ENCODE data around the gene MEGF6. TPM values are rescaled to one million over a fixed set of nuclear protein-coding genes. Genes with fewer than 3 reads are reported as not detected.

MEGF6 gene
- total and polyA plus RNA-seq, 9 of the 15 experiments (the other 6 are each of a cell fraction or from before 2014, with no cell fraction given) = 0.03 to 1.7 (median 0.24) TPM; not detected in 3

DNA sequence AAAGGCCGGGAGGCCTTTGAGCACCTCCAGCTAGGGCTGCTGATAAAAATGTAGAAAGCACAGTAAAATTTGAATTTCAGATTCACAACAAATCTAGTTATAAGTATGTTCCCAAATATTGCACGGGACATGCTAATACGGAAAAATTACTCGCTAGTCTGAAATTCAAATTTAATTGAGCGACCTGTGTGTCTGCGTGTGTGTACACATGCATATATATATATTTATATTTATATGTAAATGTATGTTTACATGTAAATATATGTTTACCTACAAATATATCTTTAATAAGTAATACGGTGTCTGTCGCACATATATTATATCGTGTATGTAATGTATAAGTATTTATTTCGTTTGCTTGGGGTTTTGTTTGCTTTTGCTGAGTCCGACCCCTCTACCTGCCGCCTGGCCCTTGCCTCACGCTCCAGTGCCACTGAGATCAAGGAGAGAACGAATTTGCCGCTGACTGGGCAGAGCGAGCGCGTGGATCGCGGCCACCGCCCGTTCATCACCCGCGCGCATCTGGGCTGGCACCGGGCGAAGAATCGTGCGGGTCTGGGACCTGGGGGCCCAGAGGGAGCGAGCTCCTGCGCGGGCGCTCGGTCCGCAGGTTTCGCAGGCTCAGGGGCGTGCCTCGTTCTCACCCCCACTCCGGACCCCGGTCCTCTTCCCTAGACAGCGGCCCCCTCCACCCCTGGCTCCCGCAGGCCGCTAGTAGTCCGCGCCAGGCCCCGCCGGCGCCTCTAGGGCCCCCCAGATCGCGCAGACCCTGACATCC is 39.1 kb upstream of the MEGF6 start (continued):
- TF ChIP-seq, protein P1, sequence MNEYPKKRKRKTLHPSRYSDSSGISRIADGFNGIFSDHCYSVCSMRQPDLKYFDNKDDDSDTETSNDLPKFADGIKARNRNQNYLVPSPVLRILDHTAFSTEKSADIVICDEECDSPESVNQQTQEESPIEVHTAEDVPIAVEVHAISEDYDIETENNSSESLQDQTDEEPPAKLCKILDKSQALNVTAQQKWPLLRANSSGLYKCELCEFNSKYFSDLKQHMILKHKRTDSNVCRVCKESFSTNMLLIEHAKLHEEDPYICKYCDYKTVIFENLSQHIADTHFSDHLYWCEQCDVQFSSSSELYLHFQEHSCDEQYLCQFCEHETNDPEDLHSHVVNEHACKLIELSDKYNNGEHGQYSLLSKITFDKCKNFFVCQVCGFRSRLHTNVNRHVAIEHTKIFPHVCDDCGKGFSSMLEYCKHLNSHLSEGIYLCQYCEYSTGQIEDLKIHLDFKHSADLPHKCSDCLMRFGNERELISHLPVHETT (CRISPR knock-in tag; conservative IDR thresholded peaks at IDR 0.05 in 1 of 2, IDR thresholded peaks at IDR 0.05 in 1 of 2) = 0 out of 4 replicates have a peak, but pooled peaks of 1 of the 2 experiments have one; percentile 11
- TF ChIP-seq, protein P2, sequence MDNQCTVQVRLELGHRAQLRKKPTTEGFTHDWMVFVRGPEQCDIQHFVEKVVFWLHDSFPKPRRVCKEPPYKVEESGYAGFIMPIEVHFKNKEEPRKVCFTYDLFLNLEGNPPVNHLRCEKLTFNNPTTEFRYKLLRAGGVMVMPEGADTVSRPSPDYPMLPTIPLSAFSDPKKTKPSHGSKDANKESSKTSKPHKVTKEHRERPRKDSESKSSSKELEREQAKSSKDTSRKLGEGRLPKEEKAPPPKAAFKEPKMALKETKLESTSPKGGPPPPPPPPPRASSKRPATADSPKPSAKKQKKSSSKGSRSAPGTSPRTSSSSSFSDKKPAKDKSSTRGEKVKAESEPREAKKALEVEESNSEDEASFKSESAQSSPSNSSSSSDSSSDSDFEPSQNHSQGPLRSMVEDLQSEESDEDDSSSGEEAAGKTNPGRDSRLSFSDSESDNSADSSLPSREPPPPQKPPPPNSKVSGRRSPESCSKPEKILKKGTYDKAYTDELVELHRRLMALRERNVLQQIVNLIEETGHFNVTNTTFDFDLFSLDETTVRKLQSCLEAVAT (IDR thresholded peaks at IDR 0.05) = 0 out of 4 replicates have a peak, but pooled peaks of 1 of the 2 experiments have one; percentile 42
- TF ChIP-seq, protein P3, sequence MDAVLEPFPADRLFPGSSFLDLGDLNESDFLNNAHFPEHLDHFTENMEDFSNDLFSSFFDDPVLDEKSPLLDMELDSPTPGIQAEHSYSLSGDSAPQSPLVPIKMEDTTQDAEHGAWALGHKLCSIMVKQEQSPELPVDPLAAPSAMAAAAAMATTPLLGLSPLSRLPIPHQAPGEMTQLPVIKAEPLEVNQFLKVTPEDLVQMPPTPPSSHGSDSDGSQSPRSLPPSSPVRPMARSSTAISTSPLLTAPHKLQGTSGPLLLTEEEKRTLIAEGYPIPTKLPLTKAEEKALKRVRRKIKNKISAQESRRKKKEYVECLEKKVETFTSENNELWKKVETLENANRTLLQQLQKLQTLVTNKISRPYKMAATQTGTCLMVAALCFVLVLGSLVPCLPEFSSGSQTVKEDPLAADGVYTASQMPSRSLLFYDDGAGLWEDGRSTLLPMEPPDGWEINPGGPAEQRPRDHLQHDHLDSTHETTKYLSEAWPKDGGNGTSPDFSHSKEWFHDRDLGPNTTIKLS (IDR thresholded peaks at IDR 0.05; ENCODE audit: borderline replicate concordance, low read depth) = 0 out of 2 replicates have a peak, but pooled peaks have one; percentile 14

All from K562 (cell line).